Loucy (cell line): ENCODE results near the gene KCNQ5.

ENCODE experiments used
- EZH2phosphoT487 ChIP-seq: fragments of 200-600 bp; IDR thresholded peaks from 2 replicates; pipeline ENCODE4 v1.6.1; 2018; ENCODE audit warnings: antibody characterized with exemption, mild to moderate bottlenecking, moderate library complexity, borderline replicate concordance
- TF ChIP-seq, protein P1 (sequence below): fragments of 200-600 bp; sonication (generic); conservative IDR thresholded peaks from 2 replicates; pipeline ENCODE4 v1.5.1; 2014; ENCODE audit warnings: mild to moderate bottlenecking, antibody characterized with exemption, low read length

DNA sequence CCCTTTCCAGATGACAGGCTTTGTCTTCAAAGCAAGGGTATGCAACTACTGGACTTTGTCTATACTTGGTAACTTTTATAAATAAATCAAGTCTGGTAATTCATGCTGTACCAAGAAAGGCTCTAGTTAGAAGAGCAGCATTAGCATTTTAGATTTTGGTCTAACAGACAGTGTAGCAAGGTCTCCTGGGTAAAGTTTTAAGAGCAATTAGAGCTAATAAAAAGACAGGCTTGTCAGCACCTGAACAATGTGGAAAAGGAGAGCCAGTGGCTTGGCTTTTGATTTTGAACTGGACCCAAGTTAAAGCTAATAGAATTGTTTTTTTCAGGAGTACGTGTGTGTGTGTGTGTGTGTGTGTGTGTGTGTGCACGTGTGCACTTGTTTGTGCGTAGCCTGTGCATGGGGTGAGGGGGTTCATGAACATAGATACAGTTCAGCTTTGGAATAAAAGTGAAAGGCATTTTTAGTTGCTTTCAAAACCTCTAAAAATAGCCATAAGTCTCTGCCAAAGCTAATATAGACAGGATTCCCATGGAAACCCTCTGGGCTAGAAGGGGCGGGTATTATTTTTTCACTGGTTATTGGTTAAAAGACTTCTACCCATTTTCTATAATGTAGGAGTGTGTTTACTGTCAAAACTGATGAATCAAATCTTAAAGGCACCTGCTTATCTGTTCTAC is 138.4 kb downstream of the KCNQ5 start:
- no peak for TF ChIP-seq EZH2phosphoT487
- TF ChIP-seq, protein P1, sequence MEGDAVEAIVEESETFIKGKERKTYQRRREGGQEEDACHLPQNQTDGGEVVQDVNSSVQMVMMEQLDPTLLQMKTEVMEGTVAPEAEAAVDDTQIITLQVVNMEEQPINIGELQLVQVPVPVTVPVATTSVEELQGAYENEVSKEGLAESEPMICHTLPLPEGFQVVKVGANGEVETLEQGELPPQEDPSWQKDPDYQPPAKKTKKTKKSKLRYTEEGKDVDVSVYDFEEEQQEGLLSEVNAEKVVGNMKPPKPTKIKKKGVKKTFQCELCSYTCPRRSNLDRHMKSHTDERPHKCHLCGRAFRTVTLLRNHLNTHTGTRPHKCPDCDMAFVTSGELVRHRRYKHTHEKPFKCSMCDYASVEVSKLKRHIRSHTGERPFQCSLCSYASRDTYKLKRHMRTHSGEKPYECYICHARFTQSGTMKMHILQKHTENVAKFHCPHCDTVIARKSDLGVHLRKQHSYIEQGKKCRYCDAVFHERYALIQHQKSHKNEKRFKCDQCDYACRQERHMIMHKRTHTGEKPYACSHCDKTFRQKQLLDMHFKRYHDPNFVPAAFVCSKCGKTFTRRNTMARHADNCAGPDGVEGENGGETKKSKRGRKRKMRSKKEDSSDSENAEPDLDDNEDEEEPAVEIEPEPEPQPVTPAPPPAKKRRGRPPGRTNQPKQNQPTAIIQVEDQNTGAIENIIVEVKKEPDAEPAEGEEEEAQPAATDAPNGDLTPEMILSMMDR, result no peak
